ENCODE data around the gene NUBP2. TPM values are rescaled to one million over a fixed set of nuclear protein-coding genes. Genes with fewer than 3 reads are reported as not detected.
"Not testable (repeated sequence)": the region's sequence is repeated elsewhere in the genome, so short reads cannot be mapped to it uniquely, and the experiment has no call there.

Gene NUBP2
- total RNA-seq, 1 donor from 2014 or later = 59.2 TPM

DNA sequence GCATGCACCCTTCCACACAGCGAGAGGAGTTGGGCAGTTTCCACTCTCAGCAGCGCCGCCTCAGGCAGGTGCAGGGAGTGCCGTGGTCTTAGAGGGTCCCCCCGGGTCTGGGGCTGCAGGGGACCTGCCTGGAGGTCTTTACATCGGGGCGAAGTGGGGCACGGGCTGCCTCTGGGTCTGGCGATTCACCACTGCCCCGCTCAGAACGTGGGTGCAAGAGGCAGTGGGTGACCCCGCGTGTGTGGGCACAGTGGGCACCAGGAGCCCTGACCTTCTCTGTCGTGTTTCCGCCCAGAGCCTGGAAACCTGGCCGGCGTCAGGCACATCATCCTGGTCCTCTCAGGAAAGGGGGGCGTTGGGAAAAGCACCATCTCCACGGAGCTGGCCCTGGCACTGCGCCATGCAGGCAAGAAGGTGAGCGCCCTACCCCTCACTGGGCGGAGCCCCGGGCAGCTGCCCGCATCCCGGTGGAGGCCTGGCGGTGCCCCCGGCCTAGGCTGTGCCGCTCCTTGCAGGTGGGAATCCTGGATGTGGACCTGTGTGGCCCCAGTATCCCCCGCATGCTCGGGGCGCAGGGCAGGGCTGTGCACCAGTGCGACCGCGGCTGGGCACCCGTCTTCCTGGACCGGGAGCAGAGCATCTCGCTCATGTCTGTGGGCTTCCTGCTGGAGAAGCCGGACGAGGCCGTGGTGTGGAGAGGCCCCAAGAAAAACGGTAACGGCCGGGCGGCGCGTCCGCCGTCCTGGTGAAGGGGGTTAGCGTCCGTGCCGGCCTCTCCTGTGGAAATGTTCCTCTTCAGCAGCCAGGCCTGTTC lies 3.7 kb downstream of the NUBP2 start:
- no peak for DNase-seq

DNA sequence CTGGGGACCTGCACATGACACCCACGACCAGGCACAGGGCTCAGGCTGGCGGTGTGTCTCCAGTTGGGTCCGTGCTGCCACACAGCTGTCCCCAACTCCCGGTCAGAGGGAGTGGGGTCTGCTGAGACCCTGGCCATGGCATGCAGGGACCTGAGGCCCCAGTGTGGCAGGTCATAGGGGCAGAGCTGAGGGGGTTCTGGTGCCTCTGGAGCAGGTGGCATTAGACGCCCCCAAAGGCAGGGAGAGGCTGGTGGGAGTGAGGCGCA lies 4.2 kb downstream of the NUBP2 start:
- no peak for DNase-seq

DNA sequence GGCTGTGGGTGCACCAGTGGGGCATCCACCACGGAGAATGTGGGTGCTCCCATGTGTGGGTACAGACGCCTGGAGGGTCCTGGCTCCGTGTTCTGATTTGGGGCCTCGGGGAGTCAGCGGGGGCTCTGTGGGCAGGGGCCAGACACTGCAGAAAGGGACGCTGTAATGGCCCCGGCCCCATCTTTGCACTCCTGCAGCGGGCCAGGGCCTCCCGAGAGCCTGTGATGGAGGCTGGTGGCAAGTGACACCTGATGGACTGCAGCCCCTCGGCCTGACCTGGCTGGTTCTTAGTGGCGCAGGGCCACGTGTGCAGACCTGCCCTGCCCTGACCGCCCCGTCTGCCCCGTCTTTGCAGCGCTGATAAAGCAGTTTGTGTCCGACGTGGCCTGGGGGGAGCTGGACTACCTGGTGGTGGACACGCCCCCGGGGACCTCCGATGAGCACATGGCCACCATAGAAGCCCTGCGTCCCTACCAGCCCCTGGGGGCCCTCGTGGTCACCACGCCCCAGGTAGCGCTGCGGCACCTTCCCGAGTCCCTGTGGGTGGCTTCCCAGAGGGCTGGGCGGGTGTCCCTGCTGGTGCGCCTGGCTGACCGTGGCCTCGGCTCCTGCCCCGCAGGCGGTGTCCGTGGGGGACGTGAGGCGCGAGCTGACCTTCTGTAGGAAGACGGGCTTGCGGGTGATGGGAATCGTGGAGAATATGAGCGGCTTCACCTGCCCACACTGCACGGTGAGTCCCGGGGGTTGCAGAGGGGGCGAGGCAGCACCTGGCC lies 4.7 kb downstream of the NUBP2 start:
- no peak for DNase-seq

DNA sequence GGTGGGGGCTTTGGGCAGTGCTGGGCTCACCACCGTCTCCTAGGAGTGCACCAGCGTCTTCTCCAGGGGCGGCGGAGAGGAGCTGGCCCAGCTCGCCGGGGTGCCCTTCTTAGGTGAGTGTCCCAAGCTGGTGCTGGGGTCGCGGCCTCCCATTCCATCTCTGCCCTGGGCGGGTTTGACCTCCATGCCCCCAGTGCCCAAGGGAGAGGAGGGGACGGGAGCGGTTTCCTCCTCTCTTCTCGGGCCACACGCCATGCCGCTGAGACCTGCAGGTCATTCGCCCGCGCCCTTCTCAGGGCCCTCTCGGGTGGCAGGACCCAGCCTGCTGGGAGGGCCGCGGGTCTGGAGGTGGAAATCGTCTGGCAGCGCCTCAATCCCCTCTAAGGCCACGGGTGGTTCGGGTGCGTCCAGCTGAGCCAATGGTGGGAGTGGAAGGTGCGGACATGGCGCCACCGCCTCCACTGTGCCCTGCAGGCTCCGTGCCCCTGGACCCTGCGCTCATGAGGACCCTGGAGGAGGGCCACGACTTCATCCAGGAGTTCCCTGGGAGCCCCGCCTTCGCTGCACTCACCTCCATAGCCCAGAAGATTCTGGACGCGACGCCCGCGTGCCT lies 5.4 kb downstream of the NUBP2 start:
- DNase-seq = no peak

DNA sequence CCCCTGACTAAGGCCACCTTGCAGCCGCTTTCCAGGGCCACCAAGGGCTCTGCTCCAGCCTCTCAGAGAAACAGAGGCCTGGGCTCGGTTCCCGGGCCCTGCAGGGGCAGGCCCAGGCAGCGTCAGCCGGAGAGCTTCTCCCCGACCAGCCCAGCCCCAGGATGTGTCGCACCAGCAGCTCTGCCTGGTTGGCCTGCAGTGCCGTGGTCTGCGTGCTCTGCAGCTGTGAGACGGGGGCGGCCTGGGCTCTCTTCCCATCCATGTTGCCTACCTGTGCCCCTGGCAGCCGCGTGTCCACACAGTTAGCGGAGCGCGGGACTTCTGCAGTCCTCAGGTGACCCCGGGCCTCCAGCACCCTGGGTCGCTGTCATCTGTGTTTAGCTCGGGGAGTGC lies 5.9 kb downstream of the NUBP2 start:
- DNase-seq = no peak

DNA sequence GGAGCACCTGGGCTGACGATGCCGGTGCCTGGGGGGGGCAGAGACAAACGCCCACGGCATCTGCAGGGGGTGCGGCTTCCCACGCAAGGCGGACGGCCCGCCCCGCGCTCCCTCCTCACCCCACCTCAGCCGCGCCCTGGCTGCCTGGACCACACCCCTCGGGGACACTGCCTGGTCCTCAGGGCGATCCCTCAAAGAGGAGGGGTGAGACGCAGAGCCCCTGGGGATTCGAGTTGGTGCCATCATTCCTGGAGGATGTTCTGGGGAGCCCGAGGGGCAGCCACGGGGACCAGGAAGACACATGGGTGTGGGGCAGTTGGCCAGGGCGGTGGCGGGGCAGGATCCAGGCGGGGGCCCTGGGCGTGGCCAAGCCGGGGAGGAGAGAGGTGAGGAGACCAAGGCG lies 6.9 kb downstream of the NUBP2 start:
- no peak for DNase-seq

DNA sequence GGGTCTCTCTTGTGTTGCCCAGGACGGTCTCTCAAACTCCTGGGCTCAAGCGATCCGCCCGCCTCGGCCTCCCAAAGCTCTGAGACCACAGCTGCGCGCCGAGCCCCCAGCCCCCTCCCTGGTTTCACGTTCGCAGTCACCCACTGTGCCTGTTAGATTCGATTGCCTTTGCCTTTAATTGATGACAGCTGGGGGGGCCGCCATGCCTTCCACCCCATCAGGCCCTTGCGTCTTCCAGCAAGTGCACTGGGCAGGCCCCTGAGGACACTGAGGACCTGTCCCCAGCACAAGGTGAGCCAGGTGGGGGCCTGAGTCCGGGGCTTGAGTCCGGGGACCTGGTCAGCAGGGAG lies 7.5 kb downstream of the NUBP2 start:
- DNase-seq = no peak

DNA sequence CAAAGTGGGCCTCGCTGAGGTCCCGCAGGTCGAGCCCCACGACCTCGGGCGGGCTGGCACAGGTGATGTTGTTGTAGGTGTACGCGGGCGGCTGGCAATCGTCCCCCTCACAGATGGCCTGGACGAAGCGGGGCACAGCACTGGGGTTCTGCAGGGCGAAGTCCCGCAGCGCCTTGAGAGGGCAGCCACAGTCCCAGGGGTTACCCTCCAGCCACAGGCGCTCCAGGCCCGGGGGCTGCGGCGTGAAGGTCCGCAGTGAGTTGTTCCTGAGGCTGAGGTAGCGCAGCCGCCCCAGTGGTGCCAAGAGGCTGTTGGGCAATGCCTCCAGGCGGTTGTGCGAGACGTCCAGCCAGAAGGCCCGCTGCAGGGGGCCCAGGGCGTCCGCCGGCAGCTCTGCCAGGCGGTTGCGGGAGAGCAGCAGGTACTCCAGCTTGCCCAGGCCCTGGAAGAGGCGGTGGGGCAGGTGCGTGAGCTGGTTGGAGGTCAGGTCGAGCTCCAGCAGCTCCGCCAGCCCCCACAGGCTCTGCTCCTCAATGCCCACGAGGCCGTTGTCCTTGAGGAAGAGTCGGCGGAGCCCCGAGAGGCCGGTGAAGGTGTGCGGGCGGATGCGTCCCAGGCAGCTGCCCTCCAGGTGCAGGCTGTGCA lies 8.0 kb downstream of the NUBP2 start:
- no peak for DNase-seq

DNA sequence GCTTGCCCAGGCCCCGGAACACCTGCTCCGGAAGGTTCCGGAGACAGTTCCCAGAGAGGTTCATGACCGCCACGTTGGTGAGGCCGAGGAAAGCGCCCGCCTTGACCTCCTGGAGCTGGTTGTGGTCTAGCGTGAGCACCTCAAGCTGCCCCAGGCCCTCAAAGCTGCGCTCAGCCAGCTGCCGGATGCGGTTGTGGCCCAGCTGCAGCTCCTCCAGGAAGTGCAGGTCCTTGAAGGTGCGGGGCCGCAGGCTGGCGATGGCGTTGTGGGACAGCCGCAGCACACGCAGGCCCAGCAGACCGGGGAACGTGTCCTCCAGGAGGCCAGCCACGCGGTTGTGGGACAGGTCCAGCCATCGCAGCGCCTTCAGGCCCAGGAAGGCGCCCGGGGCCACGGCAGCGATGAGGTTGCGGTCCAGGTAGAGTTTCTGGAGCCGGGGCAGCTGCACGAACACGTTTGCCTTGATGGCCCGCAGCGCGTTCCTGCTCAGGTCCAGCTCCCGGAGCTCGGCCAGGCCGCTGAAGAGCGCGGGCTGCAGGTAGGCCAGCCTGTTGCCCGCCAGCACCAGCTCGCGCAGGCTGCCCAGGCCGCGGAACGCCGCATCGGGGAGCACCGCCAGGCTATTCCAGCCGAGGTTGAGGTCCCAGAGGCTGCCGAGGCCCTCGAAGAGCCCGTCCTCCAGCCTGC lies 8.6 kb downstream of the NUBP2 start:
- no peak for DNase-seq

DNA sequence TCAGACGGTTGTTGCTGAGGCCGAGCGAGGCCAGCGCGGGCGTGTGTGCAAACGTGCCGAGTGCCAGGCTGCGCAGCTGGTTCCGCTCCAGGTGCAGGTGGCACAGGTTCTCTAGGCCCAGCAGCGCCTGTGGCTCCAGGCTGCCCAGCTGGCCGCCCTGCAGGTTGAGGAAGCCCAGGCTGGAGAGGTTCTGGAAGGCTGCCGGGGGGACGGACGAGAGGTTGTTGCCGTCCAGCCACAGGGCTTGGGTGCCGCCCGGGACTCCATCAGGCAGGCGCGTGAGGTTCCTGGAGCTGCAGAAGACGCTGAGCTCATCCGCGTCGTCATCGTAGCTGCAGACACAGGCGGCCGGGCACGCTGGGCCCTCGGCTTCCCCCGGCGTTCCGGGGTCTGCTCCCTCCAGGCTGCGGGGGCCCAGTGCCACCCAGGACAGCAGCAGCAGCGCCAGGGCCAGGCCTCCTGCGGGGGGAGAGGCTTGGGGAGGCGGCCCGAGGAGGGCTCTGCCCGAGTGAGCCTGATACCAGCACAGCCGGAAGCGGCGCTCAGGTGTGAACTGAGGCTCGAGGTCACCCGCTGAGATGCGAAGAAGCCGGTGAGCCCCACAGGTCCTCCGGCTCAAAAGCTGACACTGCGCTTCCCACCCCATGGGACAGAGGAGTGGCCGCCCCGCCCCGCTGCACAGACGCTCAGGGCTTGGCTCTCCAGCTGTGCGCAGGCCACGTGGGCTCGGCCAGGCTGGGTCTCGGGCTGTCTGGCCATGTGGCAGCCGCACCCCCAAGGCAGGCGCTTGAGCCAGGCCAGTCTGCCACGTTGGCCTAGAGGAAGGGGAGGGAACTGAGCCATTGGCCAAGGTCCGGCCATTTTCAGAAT lies 9.4 kb downstream of the NUBP2 start:
- DNase-seq = peak; percentile 21

DNA sequence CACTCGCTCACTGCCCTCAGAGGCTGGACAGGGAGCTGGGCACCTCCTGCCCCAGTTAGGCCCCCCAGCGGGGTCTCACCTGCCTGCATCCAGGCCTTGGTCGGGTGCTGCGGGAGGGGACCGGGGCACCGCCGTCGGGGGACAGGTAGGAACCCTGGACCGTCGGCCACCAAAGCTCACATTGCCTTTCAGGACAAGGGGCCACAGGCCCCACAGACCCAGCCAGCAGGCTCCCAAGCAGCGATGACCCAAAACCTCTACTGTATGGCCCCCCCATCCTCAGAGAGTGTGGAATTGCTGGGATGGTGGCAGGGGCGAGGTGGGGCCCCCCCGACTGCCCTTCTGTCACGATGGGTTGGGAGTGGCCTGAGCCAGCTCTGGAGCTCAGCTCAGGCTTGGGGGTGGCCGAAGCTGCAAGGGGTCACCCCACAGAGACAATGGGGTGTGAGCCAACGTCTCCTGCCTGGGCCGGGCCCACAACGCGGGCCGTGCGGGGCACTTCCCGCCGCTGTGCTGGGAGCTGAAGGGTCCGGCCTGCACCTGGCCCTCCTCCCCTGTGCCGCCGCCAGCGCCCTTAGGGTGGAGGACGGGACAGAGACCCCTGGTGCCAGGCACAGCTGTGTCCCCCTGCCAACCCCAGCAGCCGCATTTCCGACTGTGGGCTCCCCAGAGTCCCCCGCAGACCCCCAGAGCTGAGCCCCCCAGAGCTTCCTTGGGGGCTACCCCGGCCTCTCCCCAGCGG lies 10.2 kb downstream of the NUBP2 start:
- no peak for DNase-seq

DNA sequence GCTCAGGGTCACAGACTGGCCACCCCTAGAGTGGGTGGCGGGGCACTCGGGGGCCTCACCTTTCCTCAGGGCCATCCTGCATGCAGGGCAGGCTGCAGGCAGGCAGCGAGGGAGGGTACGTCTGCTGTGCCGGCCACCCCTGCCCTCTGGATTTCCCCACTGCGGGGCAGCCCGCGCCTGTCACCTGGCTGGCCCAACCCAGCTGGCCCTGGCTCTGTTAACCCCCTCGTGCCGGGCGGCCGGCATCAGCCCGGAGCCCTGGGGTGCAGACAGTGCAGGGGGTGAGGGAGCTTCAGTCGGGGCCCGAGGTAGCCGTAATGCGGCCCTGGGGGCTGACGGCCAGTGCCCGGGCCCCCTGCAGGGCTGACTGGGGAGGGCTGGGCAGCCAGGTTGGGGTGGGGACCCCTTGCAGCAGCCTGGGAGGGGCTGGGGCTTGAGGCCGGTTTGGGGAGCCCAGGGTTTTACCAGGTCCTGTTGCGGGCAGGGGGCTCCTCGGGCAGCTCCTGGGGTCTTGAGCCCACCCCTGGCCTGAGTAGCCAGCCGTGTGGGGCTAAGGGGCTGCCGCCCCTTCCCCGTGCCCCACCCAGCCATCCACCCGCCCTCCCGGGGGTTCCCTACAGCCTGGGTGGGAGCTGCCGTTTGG lies 10.9 kb downstream of the NUBP2 start, which contains the start of gene IGFALS:
Gene IGFALS, minus strand, starts transcription at position 128 of the 643 bp plus-strand sequence. Its CDS starts 53 bp downstream, at position 75.
- no peak for DNase-seq

DNA sequence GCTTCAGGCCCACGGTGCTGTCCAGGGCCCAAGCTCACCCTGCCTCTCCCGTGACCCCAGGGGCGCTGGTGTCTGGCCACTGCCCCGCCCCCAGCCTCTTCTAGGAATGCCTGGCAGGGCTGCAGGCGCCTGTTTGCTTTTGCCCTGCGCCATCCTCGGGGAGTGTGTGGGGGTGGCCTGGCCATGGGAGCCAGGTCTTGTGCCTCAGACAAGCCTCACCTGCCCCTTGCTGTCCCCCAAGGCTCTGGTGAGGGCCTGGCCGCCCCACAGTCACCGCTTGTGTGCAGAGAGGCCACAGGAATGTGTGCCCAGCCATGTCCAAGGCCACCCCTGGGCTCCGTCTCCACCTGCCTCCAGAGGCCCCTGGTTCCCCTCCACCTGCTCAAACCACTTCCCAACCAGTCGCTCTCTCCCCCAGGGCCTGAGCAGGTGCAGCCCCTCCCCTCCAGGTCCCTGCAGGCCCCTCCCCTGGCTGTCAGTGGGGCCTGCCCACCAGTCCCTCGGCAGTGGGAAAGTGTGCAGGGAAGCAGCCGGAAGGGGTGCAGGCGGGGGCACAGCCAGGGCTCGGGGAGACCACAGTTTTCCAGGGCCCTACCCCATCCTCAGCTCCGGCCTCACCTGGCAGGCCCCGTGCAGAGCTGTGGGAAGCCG lies 11.6 kb downstream of the NUBP2 start:
- DNase-seq = no peak

DNA sequence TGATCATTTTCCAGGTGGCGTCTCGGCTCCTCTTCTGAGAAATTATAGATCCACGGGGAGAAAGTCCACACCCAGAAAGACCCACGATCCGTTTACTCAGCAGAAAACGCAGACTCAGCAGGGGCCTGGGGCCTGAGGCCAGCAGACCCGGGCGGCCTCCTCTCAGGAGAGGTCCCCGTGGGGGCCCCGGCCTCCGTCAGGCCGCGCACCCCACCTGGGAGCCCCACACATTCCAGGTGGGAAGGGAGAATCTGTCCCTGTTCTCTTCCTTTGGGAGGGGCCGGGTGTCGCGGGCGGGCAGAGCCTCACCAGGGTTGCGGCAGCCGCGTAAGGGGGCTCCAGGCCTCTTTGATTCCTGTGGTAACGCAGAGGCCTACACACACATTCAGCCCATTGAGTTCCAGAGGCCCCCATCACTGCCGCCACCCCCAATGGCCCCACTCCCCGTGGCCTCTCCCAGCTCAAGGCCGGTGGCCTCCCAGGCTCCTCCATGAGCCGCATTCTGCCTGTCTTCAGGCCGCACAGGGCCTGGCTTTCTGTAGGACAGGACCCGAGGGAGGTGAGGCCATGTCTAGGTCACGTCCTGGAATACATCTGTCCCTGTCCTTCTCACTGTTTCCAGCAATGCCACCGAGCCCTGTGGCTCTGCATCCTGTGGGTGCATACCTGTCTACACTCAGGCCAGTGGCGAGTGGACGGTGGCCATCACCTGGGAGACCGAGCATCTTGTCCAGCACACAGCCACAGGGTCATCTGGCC lies 12.3 kb downstream of the NUBP2 start:
- DNase-seq = no peak

DNA sequence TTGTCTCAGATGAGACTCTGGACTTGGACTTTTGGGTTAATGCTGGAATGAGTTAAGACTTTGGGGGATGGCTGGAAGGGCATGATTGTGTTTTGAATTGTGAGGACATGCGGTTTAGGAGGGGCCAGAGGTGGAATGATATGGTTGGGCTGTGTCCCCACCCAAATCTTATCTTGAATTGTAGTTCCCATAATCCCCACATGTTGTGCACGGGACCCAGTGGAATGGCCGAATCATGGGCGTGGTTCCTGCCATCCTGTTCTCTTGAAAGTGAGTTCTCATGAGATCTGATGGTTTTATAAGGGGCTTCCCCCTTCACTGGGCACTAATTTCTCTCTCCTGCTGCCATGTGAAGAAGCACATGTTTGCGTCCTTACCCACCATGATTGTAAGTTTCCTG lies 16.5 kb downstream of the NUBP2 start:
- DNase-seq = not testable (repeated sequence)

DNA sequence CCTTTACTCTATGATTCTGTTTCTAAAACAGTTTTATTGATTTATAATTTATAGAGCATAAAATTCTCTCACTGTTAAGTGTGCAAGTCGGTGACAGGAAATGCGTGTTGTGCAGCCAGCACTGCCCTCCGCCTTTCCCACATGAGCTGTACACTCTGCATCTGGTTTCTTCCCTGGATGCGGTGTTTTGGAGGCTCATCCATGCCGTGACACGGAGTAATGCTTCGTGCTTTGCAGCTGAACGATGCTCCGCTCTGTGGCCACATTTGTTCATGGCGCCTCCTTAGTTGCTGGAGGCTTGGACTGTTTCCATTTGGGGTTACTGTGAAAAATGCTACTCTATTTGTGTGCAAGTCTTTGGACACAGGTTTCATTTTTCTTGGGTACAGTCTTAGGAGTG lies 17.9 kb downstream of the NUBP2 start:
- no peak for DNase-seq

DNA sequence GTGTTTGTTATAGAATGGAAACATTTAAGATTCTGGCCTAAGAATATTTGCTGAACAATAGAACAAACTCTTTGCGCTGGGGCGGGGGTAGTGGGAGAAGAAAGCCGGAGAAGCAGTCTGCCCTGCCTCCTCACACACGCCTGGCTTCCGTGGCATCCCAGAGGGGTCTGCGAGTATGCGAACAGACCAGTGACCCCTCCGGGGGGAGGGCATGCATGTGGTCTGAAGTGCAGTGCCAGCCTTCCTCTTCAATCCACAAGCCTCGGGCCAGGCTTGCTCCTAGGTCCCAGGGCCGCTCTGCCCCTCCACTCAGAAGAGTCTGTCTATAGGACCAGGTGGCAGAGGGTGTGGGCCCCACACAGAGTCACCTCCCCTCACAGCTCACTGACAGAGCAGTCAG lies 24.9 kb downstream of the NUBP2 start:
- no peak for DNase-seq

DNA sequence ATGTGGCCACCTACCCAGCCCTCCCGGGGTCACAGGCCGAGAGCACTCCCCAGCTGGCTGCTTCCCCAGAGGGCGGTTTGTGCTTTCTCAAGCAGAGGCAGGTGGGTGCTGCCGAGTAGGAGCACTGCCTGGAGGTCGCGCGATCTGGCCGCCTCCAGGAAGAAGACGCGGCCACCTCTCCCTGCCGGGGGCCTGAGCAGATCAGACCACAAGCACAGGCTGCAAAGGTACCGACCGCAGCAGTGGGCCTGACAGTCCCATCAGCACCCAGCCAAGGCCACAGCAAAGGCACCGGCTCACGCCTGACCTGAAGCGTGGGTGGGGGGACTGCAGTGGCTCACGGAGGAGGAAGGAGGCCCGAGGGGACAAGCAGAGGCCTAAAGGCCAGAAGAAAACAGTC lies 25.9 kb downstream of the NUBP2 start:
- DNase-seq = no peak

DNA sequence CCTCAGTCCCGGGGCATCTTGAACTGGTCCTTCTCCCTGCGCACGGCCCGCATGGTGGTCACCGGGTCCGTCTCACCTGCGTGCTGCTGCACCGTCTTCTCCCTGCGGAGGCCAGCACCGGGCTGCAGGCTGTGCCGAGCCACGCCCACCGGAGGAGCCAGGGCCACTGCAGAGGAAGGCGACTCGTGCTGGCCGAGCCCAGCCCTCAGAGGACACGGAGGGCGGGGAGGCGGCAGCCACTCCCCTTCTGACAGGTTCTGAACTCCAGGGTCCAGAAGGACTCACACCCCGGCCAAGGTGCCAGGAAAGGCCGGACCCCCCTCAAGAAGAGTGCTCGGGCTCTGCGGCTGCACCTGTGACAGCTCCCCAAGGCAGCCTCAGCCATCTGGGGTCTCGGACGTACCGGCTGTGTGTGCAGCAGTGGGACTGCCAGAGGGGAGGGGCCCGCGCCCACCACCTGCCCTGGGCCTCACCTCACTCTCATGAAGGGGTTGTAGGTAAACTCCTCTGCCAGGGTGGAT lies 26.6 kb downstream of the NUBP2 start:
- no peak for DNase-seq
